ENCODE results near the gene ACTRT3. TPM values are rescaled to one million over a fixed set of nuclear protein-coding genes. Genes with fewer than 3 reads are reported as not detected.

Gene ACTRT3
- total and polyA plus RNA-seq, 2 of the 13 experiments (the other 11 are each of a cell fraction or from before 2014, with no cell fraction given) = 0.42 to 0.97 TPM

- no peak for TF ChIP-seq ZNF296 (CRISPR knock-in tag; conservative IDR thresholded peaks at IDR 0.05)
- no peak for TF ChIP-seq GTF2F1 (IDR thresholded peaks at IDR 0.05; ENCODE audit: low read length)
- TF ChIP-seq CTCF (CRISPR knock-in tag; IDR thresholded peaks at IDR 0.05) = no peak; the same call in 1 of the 2 replicates
- no peak for TF ChIP-seq RAD51 (IDR thresholded peaks at IDR 0.05; ENCODE audit: borderline replicate concordance)
- peak; percentile 90; the same call in 1 of the 2 replicates for TF ChIP-seq ZNF513 (CRISPR knock-in tag; conservative IDR thresholded peaks at IDR 0.05)
- TF ChIP-seq ZBTB2 (CRISPR knock-in tag; IDR thresholded peaks at IDR 0.05; ENCODE audit: low read depth) = no peak
- TF ChIP-seq JDP2 (CRISPR knock-in tag; IDR thresholded peaks at IDR 0.05; ENCODE audit: borderline replicate concordance) = no peak
- peak; percentile 38; the same call in 1 of the 2 replicates for TF ChIP-seq NR2F2 (IDR thresholded peaks at IDR 0.05; ENCODE audit: borderline replicate concordance, low read depth)
- peak; percentile 86; the same call in 1 of the 2 replicates for TF ChIP-seq ZNF430 (CRISPR knock-in tag; IDR thresholded peaks at IDR 0.05)
- peak; percentile 67 for TF ChIP-seq ARNTL (CRISPR knock-in tag; IDR thresholded peaks at IDR 0.05)
- peak; percentile 24; the same call in 1 of the 2 replicates for TF ChIP-seq NFYB (CRISPR knock-in tag; IDR thresholded peaks at IDR 0.05)
- peak; percentile 85 for TF ChIP-seq ZNF317 (CRISPR knock-in tag; IDR thresholded peaks at IDR 0.05)
- TF ChIP-seq NR0B2 (CRISPR knock-in tag; IDR thresholded peaks at IDR 0.05) = peak; percentile 74; the same call in 1 of the 2 replicates
- peak; percentile 90; the same call in 1 of the 2 replicates for TF ChIP-seq ZNF34 (CRISPR knock-in tag; IDR thresholded peaks at IDR 0.05; ENCODE audit: borderline replicate concordance)
- TF ChIP-seq FOXC1 (CRISPR knock-in tag; IDR thresholded peaks at IDR 0.05; ENCODE audit: borderline replicate concordance) = peak; percentile 96
- TF ChIP-seq BRF2 (CRISPR knock-in tag; IDR thresholded peaks at IDR 0.05) = no peak
- 0 out of 2 replicates have a peak, but pooled peaks have one; percentile 39 for TF ChIP-seq ZNF839 (CRISPR knock-in tag; IDR thresholded peaks at IDR 0.05; ENCODE audit: borderline replicate concordance)
- TF ChIP-seq SSRP1 (CRISPR knock-in tag; IDR thresholded peaks at IDR 0.05) = peak; percentile 56; the same call in 1 of the 2 replicates
- peak; percentile 76 for TF ChIP-seq KAT7 (CRISPR knock-in tag; IDR thresholded peaks at IDR 0.05; ENCODE audit: borderline replicate concordance)
- no peak for TF ChIP-seq LCORL (IDR thresholded peaks at IDR 0.05)
- TF ChIP-seq LCORL (CRISPR knock-in tag; IDR thresholded peaks at IDR 0.05) = peak; percentile 49; the same call in 1 of the 2 replicates
- TF ChIP-seq TAF15 (IDR thresholded peaks at IDR 0.05; ENCODE audit: low read depth, low read length, poor library complexity, severe bottlenecking) = no peak
- TF ChIP-seq MED13 (CRISPR knock-in tag; IDR thresholded peaks at IDR 0.05) = 0 out of 2 replicates have a peak, but pooled peaks have one; percentile 62
Observed at GRCh38 chr3:169772897-169773816, 3.8 kb upstream of the ACTRT3 start, which contains the start of gene MYNN (continued).
